OCI-M2 (cell line): ENCODE measurements around the gene ARMH3.

Experiments used
- DNase-seq: peaks from one replicate; lab custom pipeline; 2025; ENCODE audit not compliant: unreplicated experiment; lab: John Stamatoyannopoulos, UW

ARMH3 gene

GRCh38 chr10:101803511-101803910 lies 252.5 kb downstream of the ARMH3 start:
- no peak for DNase-seq

- DNase-seq = peak; percentile 68
Measured at GRCh38 chr10:101797403-101798059, 258.4 kb downstream of the ARMH3 start.
